Esophagus squamous epithelium (tissue), 5 donors: Measurements from ENCODE around the gene ZNF366. TPM values are rescaled to one million over a fixed set of nuclear protein-coding genes. Genes with fewer than 3 reads are reported as not detected.

Source experiments
- DNase-seq: peaks from one replicate; lab custom pipeline; 2025; lab: John Stamatoyannopoulos, UW
- H3K27ac ChIP-seq, 4 donors: fragments of 200-600 bp; sonication (generic); one replicate each; pipeline ENCODE4 v1.5.1; 2016 to 2019; ENCODE audit warnings: mild to moderate bottlenecking in 1 of 4
- H3K27me3 ChIP-seq, 4 donors: fragments of 200-600 bp; sonication (generic); 1 replicate in 3 of 4; 2 replicates in 1 of 4; pipeline versions ENCODE4 v1.5.1 to v1.6.0; 2017 to 2021; ENCODE audit warnings: antibody characterized with exemption in 1 of 4
- H3K36me3 ChIP-seq, 3 donors: fragments of 200-600 bp; sonication (generic); one replicate each; pipeline ENCODE4 v1.5.1; 2016 to 2019
- H3K4me1 ChIP-seq, 3 donors: fragments of 200-600 bp; sonication (generic); one replicate each; pipeline ENCODE4 v1.5.1; 2017 to 2019
- H3K4me3 ChIP-seq, 4 donors: fragments of 200-600 bp; sonication (generic); 1 replicate in 3 of 4; 2 replicates in 1 of 4; pipeline ENCODE4 v1.5.1; 2016 to 2019; ENCODE audit warnings: mild to moderate bottlenecking in 2 of 4, moderate library complexity in 1 of 4
- H3K9me3 ChIP-seq, 3 donors: fragments of 200-600 bp; sonication (generic); one replicate each; pipeline ENCODE4 v1.5.1; 2016 to 2019
- CTCF ChIP-seq, 6 experiments: fragments of 450-650 bp in 4 of 6; fragments of 200-600 bp in 2 of 6; sonication (generic) in 2 of 6; IDR thresholded peaks; one replicate each; pipeline ENCODE4 v1.5.1; 2016 to 2019; ENCODE audit warnings: antibody characterized with exemption in 6 of 6, mild to moderate bottlenecking in 4 of 6, moderate library complexity in 4 of 6
- POLR2A ChIP-seq, 4 donors: fragments of 450-650 bp; IDR thresholded peaks; one replicate each; pipeline ENCODE4 v1.6.1; 2017; ENCODE audit warnings: antibody characterized with exemption in 4 of 4, mild to moderate bottlenecking in 4 of 4, moderate library complexity in 3 of 4
- WGBS, 2 donors: methylation state at CpG; one replicate each; pipeline ENCODE4 v1.1.5; 2018; 5-methylcytosine and 5-hydroxymethylcytosine counted together
- intact Hi-C: fragments of 100-400 bp; cut with DNase I; formaldehyde crosslinking; loops from one replicate; pipeline ENCODE4 v1.15.0; 2022
- total RNA-seq, 4 donors: library from RNA; depleted of rRNA; stranded (reverse); fragments of >200 nt; gene quantifications; one replicate each; pipeline ENCODE4 v1.1.0, GENCODE V29; 2016
- donor health status: DM: yes; HTN: yes; CAD: no.

Gene ZNF366
- total RNA-seq, 4 donors from 2014 or later = 0.48 to 2.9 (median 1.4) TPM

- no peaks in the 10 kb centered on the region for H3K27me3 ChIP-seq
- WGBS, 2 donors = 96 to 99% methylated on average over 5 of the region's 5 CpGs
- DNase-seq = no peak
- peaks cover 0 to 2% (median under 1%) of the 10 kb centered on the region in 3 donors for H3K4me1 ChIP-seq
- no peaks in the 10 kb centered on the region for H3K9me3 ChIP-seq
- TF ChIP-seq CTCF (IDR thresholded peaks at IDR 0.05) (no peak), POLR2A (IDR thresholded peaks at IDR 0.05) (no peak)
- intact Hi-C loops = no loop called here
- H3K4me3 ChIP-seq = no peak overlapping the region
- no peaks in the 10 kb centered on the region for H3K36me3 ChIP-seq
- H3K27ac ChIP-seq = no peak overlapping the region
Observed at GRCh38 chr5:72550595-72550994, 43.4 kb upstream of the ZNF366 start.

GRCh38 chr5:72543811-72544210, 36.6 kb upstream of the ZNF366 start:
- Histone ChIP-seq H3K9me3 (no peaks in the 10 kb centered on the region), H3K4me3 (no peak overlapping the region), H3K4me1 (no peaks in the 10 kb centered on the region), H3K27me3 (no peaks in the 10 kb centered on the region), H3K36me3 (no peaks in the 10 kb centered on the region), H3K27ac (no peak overlapping the region)
- TF ChIP-seq CTCF (IDR thresholded peaks at IDR 0.05) = no peak
- no peak for TF ChIP-seq POLR2A (IDR thresholded peaks at IDR 0.05)
- intact Hi-C loops = no loop called here
- DNase-seq = no peak
- WGBS, 2 donors = 37 to 76% methylated on average over 3 of the region's 3 CpGs

GRCh38 chr5:72543365-72543764, 36.2 kb upstream of the ZNF366 start:
- TF ChIP-seq POLR2A (IDR thresholded peaks at IDR 0.05) = no peak
- no peak for TF ChIP-seq CTCF (IDR thresholded peaks at IDR 0.05)

GRCh38 chr5:72542695-72543094, 35.5 kb upstream of the ZNF366 start:
- H3K27ac ChIP-seq = no peak overlapping the region
- H3K4me1 ChIP-seq = no peaks in the 10 kb centered on the region
- H3K36me3 ChIP-seq = no peaks in the 10 kb centered on the region
- TF ChIP-seq POLR2A (IDR thresholded peaks at IDR 0.05) = no peak
- no peak for TF ChIP-seq CTCF (IDR thresholded peaks at IDR 0.05)
- DNase-seq = no peak
- 81 to 96% methylated on average over 1 of the region's 1 CpG for WGBS, 2 donors
- H3K9me3 ChIP-seq = no peaks in the 10 kb centered on the region
- H3K27me3 ChIP-seq = no peaks in the 10 kb centered on the region
- no peak overlapping the region for H3K4me3 ChIP-seq
- intact Hi-C loops = no loop called here

More at GRCh38 chr5:72543365-72543764, 36.2 kb upstream of the ZNF366 start:
- DNase-seq = no peak
- no peaks in the 10 kb centered on the region for H3K36me3 ChIP-seq
- H3K9me3 ChIP-seq = no peaks in the 10 kb centered on the region
- WGBS, 2 donors = 80 to 87% methylated on average over 3 of the region's 3 CpGs
- H3K27ac ChIP-seq = no peak overlapping the region
- no peaks in the 10 kb centered on the region for H3K4me1 ChIP-seq
- no peak overlapping the region for H3K4me3 ChIP-seq
- intact Hi-C loops = no loop called here
- no peaks in the 10 kb centered on the region for H3K27me3 ChIP-seq

- intact Hi-C loops = no loop called here
- no peak overlapping the region for H3K27ac ChIP-seq
Observed at GRCh38 chr5:72541501-72542225, 34.5 kb upstream of the ZNF366 start.

More at GRCh38 chr5:72541501-72542225, 34.5 kb upstream of the ZNF366 start:
- H3K4me3 ChIP-seq = no peak overlapping the region
- TF ChIP-seq POLR2A (IDR thresholded peaks at IDR 0.05) = no peak
- no peak for TF ChIP-seq CTCF (IDR thresholded peaks at IDR 0.05)
- no peak for DNase-seq
- no peaks in the 10 kb centered on the region for H3K4me1 ChIP-seq
- WGBS, 2 donors = 45 to 86% methylated on average over 5 to 7 of the region's 7 CpGs
- no peaks in the 10 kb centered on the region for H3K36me3 ChIP-seq
- no peaks in the 10 kb centered on the region for H3K9me3 ChIP-seq
- no peaks in the 10 kb centered on the region for H3K27me3 ChIP-seq
